Nephron progenitor cell (in vitro differentiated cells): ENCODE data around the gene PRPH.

Source experiments
- DNase-seq: peaks from one replicate; pipeline ENCODE4 v3.0.0; 2021
- H3K27ac Mint-ChIP-seq: 2 replicates; pipeline ENCODE4 v1.8.0; 2021; ENCODE audit warnings: mild to moderate bottlenecking, moderate library complexity, mixed read lengths
- H3K27me3 Mint-ChIP-seq: 2 replicates; pipeline ENCODE4 v1.8.0; 2021; ENCODE audit warnings: mild to moderate bottlenecking, low read depth, mixed read lengths; ENCODE audit not compliant: poor library complexity
- H3K36me3 Mint-ChIP-seq: 2 replicates; pipeline ENCODE4 v1.8.0; 2021; ENCODE audit warnings: low read depth, mixed read lengths
- H3K4me1 Mint-ChIP-seq: 2 replicates; pipeline ENCODE4 v1.8.0; 2021; ENCODE audit warnings: mixed read lengths
- H3K4me3 Mint-ChIP-seq: 2 replicates; pipeline ENCODE4 v1.8.0; 2021; ENCODE audit warnings: mild to moderate bottlenecking, moderate library complexity, mixed read lengths
- H3K9me3 Mint-ChIP-seq: 2 replicates; pipeline ENCODE4 v1.8.0; 2021; ENCODE audit warnings: mild to moderate bottlenecking, moderate library complexity, mixed read lengths
- CTCF ChIP-seq: fragments of 200-600 bp; sonication (generic); IDR thresholded peaks from 2 replicates; pipeline ENCODE4 v1.5.0; 2021; ENCODE audit warnings: antibody characterized with exemption

PRPH gene

GRCh38 chr12:49259452-49259851 is 35.5 kb upstream of the PRPH start:
- Mint-ChIP-seq H3K9me3 (peaks cover 4% of the 10 kb centered on the region), H3K4me1 (peaks cover 22% of the 10 kb centered on the region), H3K4me3 (no peak overlapping the region), H3K27ac (no peak overlapping the region), H3K36me3 (no peaks in the 10 kb centered on the region), H3K27me3 (peaks cover 15% of the 10 kb centered on the region)
- DNase-seq, result no peak
- TF ChIP-seq CTCF, result no peak

- DNase-seq, result no peak
- H3K4me1 Mint-ChIP-seq, result peaks cover 22% of the 10 kb centered on the region
- H3K36me3 Mint-ChIP-seq, result no peaks in the 10 kb centered on the region
- peaks cover 4% of the 10 kb centered on the region for H3K9me3 Mint-ChIP-seq
- H3K27ac Mint-ChIP-seq, result peak overlapping the region; percentile 90
- no peak for TF ChIP-seq CTCF
- no peak overlapping the region for H3K4me3 Mint-ChIP-seq
- H3K27me3 Mint-ChIP-seq, result peaks cover 15% of the 10 kb centered on the region
Observed at GRCh38 chr12:49260166-49260565, 34.8 kb upstream of the PRPH start.

GRCh38 chr12:49260571-49261363 is 34.2 kb upstream of the PRPH start:
- TF ChIP-seq CTCF, result no peak
- Mint-ChIP-seq H3K27me3 (peaks cover 16% of the 10 kb centered on the region), H3K9me3 (peaks cover 4% of the 10 kb centered on the region), H3K4me1 (peaks cover 22% of the 10 kb centered on the region), H3K36me3 (no peaks in the 10 kb centered on the region), H3K4me3 (no peak overlapping the region), H3K27ac (no peak overlapping the region)
- DNase-seq, result no peak

GRCh38 chr12:49261721-49262120 is 33.2 kb upstream of the PRPH start:
- Mint-ChIP-seq H3K4me3 (no peak overlapping the region), H3K27ac (no peak overlapping the region), H3K36me3 (peaks cover 5% of the 10 kb centered on the region), H3K4me1 (peaks cover 22% of the 10 kb centered on the region), H3K27me3 (peaks cover 11% of the 10 kb centered on the region), H3K9me3 (peaks cover 4% of the 10 kb centered on the region)
- no peak for DNase-seq
- TF ChIP-seq CTCF, result no peak

- peaks cover 18% of the 10 kb centered on the region for H3K36me3 Mint-ChIP-seq
- no peak for TF ChIP-seq CTCF
- H3K27ac Mint-ChIP-seq, result no peak overlapping the region
- peaks cover 4% of the 10 kb centered on the region for H3K9me3 Mint-ChIP-seq
- H3K4me3 Mint-ChIP-seq, result peak overlapping the region; percentile 87
- H3K27me3 Mint-ChIP-seq, result peaks cover 11% of the 10 kb centered on the region
- DNase-seq, result no peak
- peaks cover 30% of the 10 kb centered on the region for H3K4me1 Mint-ChIP-seq
Observed at GRCh38 chr12:49263400-49263763, 31.6 kb upstream of the PRPH start.

- Mint-ChIP-seq H3K4me3 (peak overlapping the region; percentile 87), H3K27ac (no peak overlapping the region), H3K4me1 (peaks cover 32% of the 10 kb centered on the region), H3K27me3 (peaks cover 11% of the 10 kb centered on the region), H3K9me3 (peaks cover 4% of the 10 kb centered on the region), H3K36me3 (peaks cover 29% of the 10 kb centered on the region)
- peak; percentile 47 for DNase-seq
- TF ChIP-seq CTCF, result no peak
Observed at GRCh38 chr12:49264466-49264872, 30.5 kb upstream of the PRPH start.
